AG08396 (cell line): ENCODE results near the gene TMEM39B.
"Not testable (repeated sequence)": the region's sequence is repeated elsewhere in the genome, so short reads cannot be mapped to it uniquely, and the experiment has no call there.

ENCODE experiments used
- DNase-seq: peaks from one replicate; pipeline ENCODE4 v3.0.0; 2012; ENCODE audit warnings: low spot score, mixed read lengths

Gene TMEM39B

DNA sequence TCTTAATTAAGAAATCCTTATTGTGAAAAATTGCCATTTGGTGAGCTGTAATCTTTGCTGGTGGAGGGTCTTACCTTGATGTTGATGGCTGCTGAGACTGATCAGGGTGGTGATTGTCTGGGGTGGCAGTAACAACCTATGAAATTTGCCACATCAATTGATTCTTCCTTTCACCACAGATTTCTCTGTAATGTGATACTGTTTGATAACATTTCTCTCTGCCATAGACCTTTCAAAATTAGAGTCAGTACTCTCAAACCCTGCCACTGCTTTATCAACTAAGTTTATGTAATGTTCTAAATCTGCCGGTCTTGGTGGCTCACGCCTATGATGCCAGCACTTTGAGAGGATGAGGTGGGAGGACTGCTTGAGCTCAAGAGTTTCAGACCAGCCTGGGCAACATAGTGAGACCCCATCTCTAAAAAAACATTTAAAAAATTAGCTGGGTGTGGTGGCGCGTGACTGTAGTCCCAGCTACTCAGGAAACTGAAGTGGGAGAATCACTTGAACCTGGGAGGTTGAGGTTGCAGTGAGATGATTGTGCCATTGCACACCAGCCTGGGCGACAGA, 40.2 kb downstream of the TMEM39B start:
- DNase-seq = no peak

DNA sequence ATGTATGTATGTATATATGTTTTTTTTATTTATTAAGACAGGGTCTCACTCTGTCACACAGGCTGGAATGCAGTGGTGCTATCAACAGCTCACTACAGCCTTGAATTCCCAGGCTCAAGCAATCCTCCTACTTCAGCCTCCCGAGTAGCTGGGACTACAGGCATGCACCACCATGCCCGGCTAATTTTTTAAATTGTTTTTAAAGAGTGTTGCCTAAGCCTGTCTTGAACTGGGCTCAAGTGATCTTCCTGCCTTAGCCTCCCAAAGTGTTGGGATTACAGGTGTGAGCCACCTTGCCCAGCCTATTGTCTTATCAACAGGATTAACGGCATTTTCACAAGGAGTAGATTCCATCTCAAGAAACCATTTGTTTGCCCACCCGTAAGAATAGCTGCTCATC, 40.7 kb downstream of the TMEM39B start:
- not testable (repeated sequence) for DNase-seq

DNA sequence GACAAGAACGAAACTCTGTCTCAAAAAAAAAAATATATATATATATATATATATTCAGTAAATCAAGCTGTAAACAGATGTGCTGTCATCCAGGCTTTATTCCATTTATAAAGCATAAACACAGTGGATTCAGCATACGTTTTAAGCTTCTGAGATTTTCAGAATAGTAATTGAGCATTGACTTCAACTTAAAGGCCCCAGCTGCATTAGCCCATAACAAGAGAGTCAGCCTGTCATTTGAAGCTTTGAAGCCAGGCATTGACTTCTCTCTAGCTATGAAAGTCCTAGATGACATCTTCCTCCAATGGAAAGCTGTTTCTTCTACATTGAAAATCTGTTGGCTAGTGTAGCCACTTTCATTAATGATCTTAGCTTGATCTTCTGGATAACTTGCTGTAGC, 41.7 kb downstream of the TMEM39B start:
- no peak for DNase-seq

DNA sequence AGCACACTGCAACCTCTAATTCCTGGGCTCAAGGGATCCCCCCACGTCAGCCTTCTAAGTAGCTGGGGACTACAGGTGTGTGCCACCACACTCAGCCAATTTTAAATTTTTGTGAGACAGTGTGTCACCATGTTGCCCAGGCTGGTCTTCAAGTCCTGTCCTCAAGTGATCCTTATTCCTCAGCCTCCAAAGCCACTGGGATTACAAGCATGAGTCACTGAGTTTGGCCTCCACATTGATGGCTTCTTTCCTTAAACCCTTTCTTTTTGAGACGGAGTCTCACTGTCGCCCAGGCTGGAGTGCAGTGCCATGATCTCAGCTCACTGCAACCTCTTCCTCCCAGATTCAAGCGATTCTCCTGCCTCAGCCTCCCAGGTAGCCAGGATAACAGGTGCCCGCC, 42.8 kb downstream of the TMEM39B start:
- DNase-seq = no peak

DNA sequence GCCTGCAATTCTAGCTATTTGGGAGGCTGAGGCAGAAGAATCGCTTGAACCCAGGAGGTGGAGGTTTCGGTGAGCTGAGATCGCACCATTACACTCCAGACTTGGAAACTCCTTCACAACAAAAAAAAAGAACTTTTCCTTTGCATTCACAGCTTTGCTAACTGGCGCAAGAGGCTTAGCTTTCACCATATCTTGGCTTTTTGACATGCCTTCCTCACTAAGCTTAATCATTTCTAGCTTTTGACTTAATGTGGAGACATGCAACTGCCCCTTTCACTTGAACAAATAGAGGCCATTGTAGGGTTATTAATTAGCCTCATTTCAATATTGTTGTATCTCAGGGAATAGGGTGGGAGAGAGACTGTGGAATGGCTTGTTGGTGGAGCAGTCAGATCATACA, 43.8 kb downstream of the TMEM39B start:
- no peak for DNase-seq

DNA sequence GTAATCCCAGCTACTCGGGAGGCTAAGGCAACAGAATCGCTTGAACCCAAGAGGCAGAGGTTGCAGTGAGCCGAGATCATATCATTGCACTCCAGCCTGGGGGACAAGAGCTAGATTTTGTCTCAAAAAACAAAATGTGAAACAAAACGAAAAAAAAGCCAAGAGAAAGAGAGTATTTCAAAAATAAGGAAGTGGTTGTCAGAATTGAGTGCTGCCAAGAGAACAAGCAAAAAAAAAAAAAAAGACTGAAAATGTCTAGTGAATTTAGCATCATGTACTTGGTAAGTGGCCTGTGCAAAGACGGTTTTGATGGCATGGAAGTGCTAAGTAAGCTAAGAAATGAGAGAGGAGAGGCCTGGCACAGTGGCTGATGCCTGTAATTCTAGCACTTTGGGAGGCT, 49.4 kb downstream of the TMEM39B start:
- no peak for DNase-seq

DNA sequence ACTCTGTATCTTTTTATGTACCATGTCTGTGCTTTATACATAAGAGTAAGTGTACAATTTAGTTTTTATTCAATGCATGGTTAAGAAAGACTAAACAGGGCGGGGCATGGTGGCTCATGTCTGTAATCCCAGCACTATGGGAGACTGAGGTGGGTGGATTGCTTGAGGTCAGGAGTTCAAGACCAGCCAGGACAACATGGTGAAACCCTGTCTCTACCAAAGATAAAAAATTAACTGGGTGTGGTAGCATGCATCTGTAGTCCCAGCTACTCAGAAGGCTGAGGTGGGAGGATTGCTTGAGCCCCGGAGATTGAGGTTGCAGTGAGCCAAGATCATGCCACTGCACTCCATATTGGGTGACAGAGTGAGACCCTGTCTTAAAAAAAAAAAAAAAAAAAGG, 50.6 kb downstream of the TMEM39B start:
- DNase-seq = not testable (repeated sequence)

DNA sequence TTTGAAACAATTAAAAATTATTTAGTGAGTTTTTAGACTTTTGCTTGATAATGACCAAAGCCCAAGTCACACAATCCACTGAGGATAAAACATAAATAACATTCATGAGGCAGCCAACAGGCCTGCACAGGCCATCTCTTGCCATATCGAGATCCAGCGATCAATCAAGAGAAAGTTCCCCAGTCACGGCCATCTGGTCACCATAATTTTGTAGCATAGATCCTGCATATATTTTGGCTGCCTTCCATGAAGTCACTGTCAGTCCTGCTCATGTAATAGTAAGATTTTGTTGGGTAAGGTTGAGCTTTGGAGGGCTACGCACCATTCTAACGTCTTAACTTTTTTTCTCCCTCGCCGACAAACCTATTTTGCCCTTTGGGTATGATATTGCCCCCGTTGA, 52.6 kb downstream of the TMEM39B start:
- no peak for DNase-seq

DNA sequence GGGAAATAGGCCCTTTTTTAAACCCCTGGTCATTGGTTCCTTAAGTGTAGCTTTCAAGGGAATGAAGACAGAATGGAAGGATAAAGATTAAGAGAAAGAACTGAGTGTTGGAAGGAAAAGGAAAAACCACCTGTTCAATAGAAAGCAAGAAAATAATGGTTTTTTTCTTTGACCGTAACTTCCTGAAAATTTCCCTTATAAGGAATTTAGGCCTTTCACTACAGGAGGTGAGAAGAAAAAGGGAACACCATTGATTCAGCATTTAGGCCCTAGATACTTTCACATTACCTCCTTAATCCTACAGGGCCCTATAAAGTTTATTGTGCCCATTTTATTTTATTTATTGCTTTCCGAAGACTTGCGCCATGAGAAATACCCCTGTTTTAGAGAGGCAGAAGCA, 54.0 kb downstream of the TMEM39B start:
- no peak for DNase-seq

DNA sequence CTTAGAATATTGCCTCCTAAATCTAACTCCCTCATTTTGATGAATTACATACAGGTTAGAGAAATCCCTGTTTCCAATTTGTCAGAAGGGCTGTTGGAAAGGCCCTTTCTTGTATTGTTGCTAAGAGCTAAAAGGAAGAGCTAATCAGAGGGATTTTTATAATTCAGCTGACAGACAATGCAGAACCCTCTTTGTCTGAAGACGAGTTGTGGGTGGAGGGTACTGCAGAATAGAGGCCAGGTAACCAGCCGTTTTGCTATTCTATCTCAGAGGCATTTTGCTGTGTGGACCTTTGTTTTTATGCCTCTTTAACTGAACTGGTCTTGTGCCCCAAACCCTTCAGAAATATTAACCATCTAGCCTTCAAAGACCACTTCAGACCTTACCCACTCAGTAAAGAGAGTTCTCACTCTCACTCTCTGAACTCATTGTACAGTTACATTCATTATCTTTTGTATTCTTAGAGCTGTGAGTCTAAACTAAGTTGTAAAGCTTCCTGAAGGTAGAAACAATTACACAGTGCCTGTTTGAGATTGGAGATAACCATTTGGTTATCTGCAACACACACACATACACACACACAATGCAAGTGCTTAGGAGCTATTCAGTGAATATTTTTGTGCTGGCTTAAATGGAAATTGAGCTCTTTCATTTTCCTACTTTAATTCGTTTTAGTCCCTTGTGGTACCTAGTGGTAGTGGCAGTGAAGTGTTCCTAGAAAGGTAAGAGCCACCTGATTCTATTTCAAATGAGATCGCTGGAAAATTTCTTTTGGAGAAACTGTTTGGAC, 54.9 kb downstream of the TMEM39B start:
- no peak for DNase-seq

DNA sequence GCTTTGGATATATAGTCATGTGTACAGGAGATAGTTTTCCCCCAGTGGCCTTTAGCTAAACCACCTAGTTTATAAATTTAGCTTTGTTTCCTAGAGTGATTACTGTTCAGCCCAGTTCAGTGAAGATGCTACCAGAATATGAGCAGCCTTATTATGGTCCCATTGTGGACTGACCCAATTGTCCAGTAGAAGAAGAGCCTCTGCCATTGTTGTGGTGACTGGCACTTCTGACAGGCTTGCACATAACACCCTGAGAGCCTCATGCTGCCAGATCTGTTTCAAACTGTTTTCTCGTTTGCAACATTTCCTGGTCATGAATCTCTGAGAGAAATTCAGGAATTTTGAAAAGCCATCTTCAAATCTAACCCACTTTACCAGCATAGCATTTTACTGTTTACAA, 55.7 kb downstream of the TMEM39B start:
- DNase-seq = no peak

DNA sequence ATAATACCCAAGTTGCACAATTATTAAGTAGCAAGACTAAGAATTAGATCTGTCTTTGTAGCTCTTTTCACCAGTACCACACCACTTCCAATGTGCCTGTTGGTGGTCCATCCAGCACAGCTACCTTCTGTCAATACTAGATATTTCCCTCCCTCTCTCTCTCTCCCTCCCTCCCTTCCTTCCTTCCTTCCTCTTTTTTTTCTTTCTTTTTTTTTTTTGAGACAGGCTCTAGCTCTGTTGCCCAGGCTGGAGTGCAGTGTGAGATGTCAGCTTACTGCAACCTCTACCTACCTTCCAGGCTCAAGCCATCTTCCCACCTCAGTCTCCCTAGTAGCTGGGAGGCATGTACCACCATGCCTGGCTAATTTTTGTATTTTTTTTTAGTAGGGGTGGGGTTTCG, 56.2 kb downstream of the TMEM39B start:
- no peak for DNase-seq

DNA sequence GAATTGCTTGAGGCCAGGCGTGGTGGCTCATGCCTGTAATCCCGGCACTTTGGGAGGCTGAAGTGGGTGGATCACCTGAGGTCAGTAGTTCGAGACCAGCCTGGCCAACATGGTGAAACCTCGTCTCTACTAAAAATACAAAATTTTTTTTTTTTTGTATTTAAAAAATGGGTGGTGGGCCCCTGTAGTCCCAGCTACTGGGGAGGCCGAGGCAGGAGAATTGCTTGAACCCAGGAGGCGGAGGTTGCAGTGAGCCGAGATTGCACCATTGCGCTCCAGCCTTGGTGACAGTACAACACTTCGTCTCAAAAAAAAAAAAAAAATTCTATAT, 61.2 kb downstream of the TMEM39B start:
- not testable (repeated sequence) for DNase-seq

DNA sequence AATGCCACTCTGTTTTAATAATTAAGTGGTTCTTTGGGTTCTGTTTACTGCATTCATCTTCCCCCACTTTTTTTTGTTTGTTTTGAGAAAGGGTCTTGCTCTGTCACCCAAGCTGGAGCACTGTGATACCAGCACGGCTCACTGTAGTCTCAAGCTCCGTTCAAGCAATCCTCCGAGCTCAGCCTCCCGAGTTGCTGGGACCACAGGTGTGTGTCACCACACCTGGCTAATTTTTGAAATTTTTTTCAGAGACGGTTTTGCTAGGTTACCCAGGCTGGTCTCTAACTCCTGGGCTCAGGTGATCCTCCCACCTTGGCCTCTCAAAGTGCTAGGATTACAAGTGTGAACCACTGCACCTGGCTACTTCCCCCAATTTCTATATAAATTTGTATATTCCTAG, 64.4 kb downstream of the TMEM39B start:
- no peak for DNase-seq

DNA sequence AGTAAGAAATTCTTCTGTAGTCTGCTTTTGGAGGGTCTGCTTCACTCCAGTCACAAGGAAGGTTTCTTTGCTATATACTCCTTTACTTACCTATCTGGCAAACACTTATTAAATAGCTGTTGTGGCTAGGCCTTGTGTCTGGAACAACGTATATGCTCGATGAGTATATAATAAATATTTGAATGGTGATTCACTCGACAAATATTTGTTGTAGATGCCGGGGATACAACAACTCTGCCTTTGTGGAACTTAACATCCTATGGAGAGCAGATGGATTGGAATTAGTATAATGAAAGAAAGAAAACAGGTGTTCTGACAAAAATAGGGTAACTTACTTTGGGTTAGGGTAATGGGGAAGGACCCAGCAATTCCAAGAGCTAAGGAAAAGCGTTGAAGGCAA, 66.2 kb downstream of the TMEM39B start:
- DNase-seq = no peak

DNA sequence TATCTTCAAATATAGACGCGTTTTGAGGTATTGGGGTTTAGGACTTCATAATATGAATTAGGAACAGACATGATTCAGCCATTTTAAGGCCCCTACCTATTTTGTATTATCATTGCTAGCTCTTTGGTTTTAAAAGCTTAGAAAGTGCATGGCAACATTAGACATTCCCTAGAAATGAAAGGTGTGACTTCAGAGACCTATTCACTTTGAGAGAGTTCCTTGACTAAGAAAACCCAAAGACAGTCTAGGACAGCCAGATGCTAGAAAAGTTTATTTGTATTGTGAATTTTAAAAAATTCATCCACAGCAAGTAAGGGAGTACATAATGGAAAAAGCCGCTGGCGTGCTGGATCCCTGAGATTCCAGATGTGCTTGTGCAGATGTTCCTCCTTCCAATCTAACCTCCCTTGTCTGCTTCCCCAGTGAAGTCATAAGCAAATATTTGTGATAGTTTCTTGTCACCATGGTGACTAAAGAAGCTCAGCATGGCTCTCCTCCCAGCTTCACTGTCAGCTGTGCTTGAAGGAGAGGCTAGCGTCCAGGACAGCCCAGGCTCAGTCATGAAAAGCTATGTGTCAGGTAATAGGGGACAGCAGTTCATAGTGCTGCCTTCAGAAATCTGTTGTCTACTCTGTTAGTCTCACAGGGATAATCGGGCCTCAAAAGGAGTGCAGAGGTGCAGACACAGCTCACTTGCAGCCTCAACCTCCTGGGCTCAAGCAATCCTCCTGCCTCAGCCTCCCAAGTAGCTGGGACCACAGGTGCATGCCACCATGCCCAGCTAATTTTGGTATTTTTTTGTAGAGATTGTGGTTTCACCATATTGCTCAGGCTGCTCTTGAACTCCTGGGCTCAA, 69.9 kb downstream of the TMEM39B start:
- peak; percentile 87 for DNase-seq

DNA sequence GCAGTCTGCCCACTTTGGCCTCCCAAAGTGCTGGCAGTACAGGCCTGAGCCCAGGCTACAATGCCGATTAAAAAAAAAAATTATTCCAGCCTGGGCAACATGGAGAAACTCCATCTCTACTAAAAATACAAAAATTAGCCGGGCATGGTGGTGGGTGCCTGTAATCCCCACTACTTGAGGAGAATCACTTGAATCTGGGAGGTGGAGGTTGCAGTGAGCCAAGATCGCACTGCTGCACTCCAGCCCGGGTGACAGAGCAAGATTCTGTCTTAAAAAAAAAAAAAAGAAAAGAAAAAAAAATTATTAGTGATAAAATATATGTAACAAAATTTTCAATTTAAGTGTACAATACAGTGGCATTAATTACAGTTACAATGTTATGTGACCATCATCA, 70.6 kb downstream of the TMEM39B start:
- DNase-seq = not testable (repeated sequence)

DNA sequence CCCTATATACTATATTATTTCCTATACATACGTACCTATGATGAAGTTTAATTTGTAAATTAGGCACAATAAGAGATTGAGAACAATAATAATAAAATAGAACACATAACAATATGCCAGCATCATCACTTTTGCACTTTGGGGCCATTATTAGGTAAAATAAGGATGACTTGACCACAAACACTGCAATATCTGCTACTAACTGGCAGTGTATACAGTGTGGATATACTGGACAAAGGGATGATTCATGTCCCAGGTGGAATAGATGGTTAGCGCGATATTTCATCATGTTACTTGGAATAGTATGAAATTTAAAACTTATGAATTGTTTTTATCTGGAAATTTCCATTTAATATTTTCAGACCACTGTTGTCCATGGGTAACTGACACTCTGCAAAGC, 71.3 kb downstream of the TMEM39B start:
- DNase-seq = no peak

DNA sequence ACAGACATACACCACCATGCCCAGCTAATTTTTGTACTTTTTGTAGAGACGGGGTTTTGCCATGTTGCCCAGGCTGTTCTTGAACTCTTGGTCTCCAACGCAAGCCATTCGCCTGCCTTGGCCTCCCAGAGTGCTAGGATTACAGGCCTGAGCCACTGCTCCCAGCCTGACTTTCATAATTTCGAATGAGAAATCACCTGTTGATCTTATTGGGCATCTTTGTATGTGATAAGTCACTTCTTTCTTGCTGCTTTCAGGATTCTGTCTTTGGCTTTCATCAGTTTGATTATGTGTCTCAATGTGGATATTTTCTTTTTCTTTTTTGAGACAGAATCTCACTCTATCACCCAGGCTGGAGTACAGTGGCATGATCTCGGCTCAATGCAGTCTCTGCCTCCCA, 75.1 kb downstream of the TMEM39B start:
- not testable (repeated sequence) for DNase-seq

DNA sequence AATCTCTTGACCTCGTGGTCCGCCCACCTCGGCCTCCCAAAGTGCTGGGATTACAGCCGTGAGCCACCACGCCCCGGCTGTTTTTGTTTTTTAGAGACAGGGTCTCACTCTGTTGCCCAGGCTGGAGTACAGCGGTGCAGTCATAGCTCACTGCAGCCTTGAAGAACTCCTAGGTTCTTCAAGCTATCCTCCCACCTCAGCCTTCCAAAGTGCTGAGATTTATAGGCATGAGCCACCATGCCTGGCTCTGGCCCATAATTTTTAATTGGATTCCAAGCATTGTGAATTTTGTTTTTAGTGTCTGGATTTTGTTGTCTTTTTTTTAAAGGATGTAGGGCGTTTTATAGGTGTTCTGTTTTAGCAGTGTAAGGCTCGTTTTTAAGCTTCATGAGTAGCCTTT, 78.1 kb downstream of the TMEM39B start:
- DNase-seq = no peak

DNA sequence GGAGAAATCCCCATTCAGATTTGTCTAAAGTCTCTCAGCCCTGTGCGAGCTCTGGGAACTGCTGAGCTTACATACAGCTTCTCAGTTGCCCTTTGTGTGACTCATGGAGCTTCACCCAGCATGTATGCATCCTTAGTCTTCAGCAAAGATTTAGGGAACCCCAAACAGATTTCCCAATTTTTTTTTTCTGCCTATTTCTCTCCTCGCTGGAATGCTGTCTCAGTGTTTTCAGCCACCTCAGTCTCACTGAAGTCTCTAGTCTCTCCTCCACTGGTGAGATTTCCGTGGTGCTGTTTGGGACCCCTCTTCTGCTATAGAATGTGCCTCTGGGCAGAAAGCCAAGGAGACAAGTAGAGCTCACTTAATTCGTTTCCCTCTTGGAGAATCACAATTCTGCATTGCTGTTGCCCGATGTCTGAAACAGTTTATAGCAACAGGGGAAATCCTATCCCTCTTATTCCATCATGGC, 78.6 kb downstream of the TMEM39B start:
- peak; percentile 45 for DNase-seq
